GM23338 (cell line): ENCODE results near the gene ZNF592. TPM values are rescaled to one million over a fixed set of nuclear protein-coding genes. Genes with fewer than 3 reads are reported as not detected.

Experiments
- ATAC-seq: fragments of 200-7000 bp; cut with Tn5 transposase; 3 replicates; pipeline ENCODE4 v1.9.1; 2020
- DNase-seq: peaks from one replicate; pipeline ENCODE4 v3.0.0-alpha.2; 2015; ENCODE audit warnings: low spot score
- H2AFZ ChIP-seq: fragments of 200-600 bp; sonication (generic); 2 replicates; pipeline ENCODE4 v1.8.0; 2016; ENCODE audit warnings: antibody characterized with exemption, mild to moderate bottlenecking, moderate library complexity
- H3F3A ChIP-seq: fragments of 200-600 bp; sonication (generic); replicated peaks from 2 replicates; pipeline ENCODE4 v1.8.0; 2017; ENCODE audit warnings: antibody characterized with exemption, mixed run types, low read depth
- H3K27ac ChIP-seq: fragments of 200-600 bp; sonication (generic); 2 replicates; pipeline ENCODE4 v1.6.1; 2016; ENCODE audit warnings: low read depth
- H3K27me3 ChIP-seq: fragments of 200-600 bp; sonication (generic); 2 replicates; pipeline ENCODE4 v1.8.0; 2016; ENCODE audit warnings: mild to moderate bottlenecking, mixed run types, moderate library complexity; ENCODE audit not compliant: insufficient read depth
- H3K36me3 ChIP-seq: fragments of 200-600 bp; sonication (generic); 2 replicates; pipeline ENCODE4 v1.8.0; 2016; ENCODE audit warnings: mild to moderate bottlenecking; ENCODE audit not compliant: insufficient read depth
- H3K4me1 ChIP-seq: fragments of 200-600 bp; sonication (generic); 2 replicates; pipeline ENCODE4 v1.8.0; 2016; ENCODE audit warnings: mild to moderate bottlenecking, moderate library complexity; ENCODE audit not compliant: insufficient read depth
- H3K4me2 ChIP-seq: fragments of 200-600 bp; sonication (generic); 2 replicates; pipeline ENCODE4 v1.7.1; 2017; ENCODE audit warnings: mixed run types
- H3K4me3 ChIP-seq: fragments of 200-600 bp; sonication (generic); 2 replicates; pipeline ENCODE4 v1.6.1; 2016; ENCODE audit warnings: mixed run types
- H3K79me2 ChIP-seq: fragments of 200-600 bp; sonication (generic); replicated peaks from 2 replicates; pipeline ENCODE4 v1.8.0; 2017; ENCODE audit warnings: mild to moderate bottlenecking; ENCODE audit not compliant: insufficient read depth
- H3K9me2 ChIP-seq: fragments of 200-600 bp; sonication (generic); 2 replicates; pipeline ENCODE4 v1.8.0; 2017; ENCODE audit not compliant: insufficient read depth
- H4K20me1 ChIP-seq: fragments of 200-600 bp; sonication (generic); replicated peaks from 2 replicates; pipeline ENCODE4 v1.8.0; 2017; ENCODE audit warnings: mild to moderate bottlenecking; ENCODE audit not compliant: insufficient read depth
- H3K27ac Mint-ChIP-seq: 2 replicates; pipeline ENCODE4 v1.8.0; 2020; ENCODE audit warnings: inconsistent platforms, mild to moderate bottlenecking, moderate library complexity, mixed read lengths
- H3K27me3 Mint-ChIP-seq: 3 replicates; pipeline ENCODE4 v1.8.0; 2022; ENCODE audit warnings: low read depth, mild to moderate bottlenecking, moderate library complexity, mixed read lengths, inconsistent platforms; ENCODE audit not compliant: insufficient read depth, poor library complexity
- H3K36me3 Mint-ChIP-seq: 3 replicates; pipeline ENCODE4 v1.8.0; 2021; ENCODE audit warnings: low read depth, mild to moderate bottlenecking, inconsistent platforms, moderate library complexity, mixed read lengths
- H3K4me1 Mint-ChIP-seq: 3 replicates; pipeline ENCODE4 v1.8.0; 2020; ENCODE audit warnings: mild to moderate bottlenecking, inconsistent platforms, mixed read lengths
- H3K4me3 Mint-ChIP-seq: 3 replicates; pipeline ENCODE4 v1.8.0; 2021; ENCODE audit warnings: moderate library complexity, mild to moderate bottlenecking, inconsistent platforms, mixed read lengths
- H3K9me3 Mint-ChIP-seq: 3 replicates; pipeline ENCODE4 v1.8.0; 2020; ENCODE audit warnings: moderate library complexity, mild to moderate bottlenecking, inconsistent platforms, mixed read lengths
- CREB1 ChIP-seq: fragments of 250-450 bp; sonication (Bioruptor Pico); IDR thresholded peaks from 2 replicates; pipeline ENCODE4 v1.5.0; 2020; ENCODE audit warnings: low read depth, mild to moderate bottlenecking, moderate library complexity
- ETS1 ChIP-seq: IDR thresholded peaks from 2 replicates; pipeline ENCODE4 v1.6.1; 2016; ENCODE audit warnings: antibody characterized with exemption
- STAT1 ChIP-seq: IDR thresholded peaks from one replicate; pipeline ENCODE4 v1.6.1; 2016; ENCODE audit warnings: antibody characterized with exemption; ENCODE audit not compliant: unreplicated experiment
- ZNF114 ChIP-seq: fragments of 250-450 bp; sonication (Bioruptor Pico); IDR thresholded peaks from 2 replicates; pipeline ENCODE4 v1.5.0; 2020; ENCODE audit warnings: mild to moderate bottlenecking, moderate library complexity
- polyA plus RNA-seq: library from polyadenylated mRNA; unstranded; fragments of >200 nt; fragmentation: Nextera tagmentation; extraction: Ambion mirVana; gene quantifications from 2 replicates; pipeline ENCODE4 v1.2.1, GENCODE V29; 2016
- small RNA-seq: library from RNA; depleted of rRNA; stranded (forward); fragments of <200 nt; gene quantifications from one replicate; pipeline ENCODE3, GENCODE V24; 2014; ENCODE audit warnings: low replicate concordance
- total RNA-seq: library from RNA; depleted of rRNA; stranded (reverse); fragments of >200 nt; shearing (Covaris generic); gene quantifications from 2 replicates; pipeline ENCODE4 v1.2.3, GENCODE V29; 2014; rRNA removed

Gene ZNF592
- total and polyA plus RNA-seq, 2 experiments from 2014 or later: 4.4 to 21.4 TPM

DNA sequence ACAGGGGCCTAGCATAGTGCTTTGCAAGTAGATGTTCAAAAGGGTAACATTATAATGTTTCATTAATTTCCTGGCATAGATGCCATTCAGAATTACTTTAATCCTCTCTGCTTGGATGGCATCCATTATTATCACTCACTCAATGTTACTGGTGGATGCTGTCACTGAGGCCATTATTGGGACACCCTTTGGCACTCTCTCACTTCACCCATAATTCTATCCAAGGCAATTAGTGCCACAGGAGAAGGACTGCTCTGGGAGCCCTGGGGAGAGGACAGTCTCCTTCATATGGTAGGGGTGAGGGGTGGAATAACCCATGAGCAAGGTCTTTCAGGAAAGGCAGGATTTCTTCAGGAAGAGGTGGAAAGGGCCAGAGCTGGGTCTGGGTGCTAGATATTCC lies 107.4 kb downstream of the ZNF592 start:
- TF ChIP-seq ZNF114 (no peak), CREB1 (CRISPR knock-in tag) (no peak), ETS1 (no peak), STAT1 (no peak)
- H3K9me3 Mint-ChIP-seq: no peaks in the 10 kb centered on the region; the same call in 2 of the 3 replicates
- peaks cover 1% of the 10 kb centered on the region for H3K27me3 Mint-ChIP-seq
- no peak overlapping the region for H2AFZ ChIP-seq
- no peaks in the 10 kb centered on the region for H3F3A ChIP-seq
- no peaks in the 10 kb centered on the region for H4K20me1 ChIP-seq
- H3K4me3 ChIP-seq: no peak overlapping the region
- no peaks in the 10 kb centered on the region; the same call in 2 of the 3 replicates for H3K4me1 Mint-ChIP-seq
- H3K36me3 ChIP-seq: no peaks in the 10 kb centered on the region
- no peak overlapping the region for H3K27ac Mint-ChIP-seq
- no peak for ATAC-seq
- H3K4me1 ChIP-seq: no peaks in the 10 kb centered on the region
- H3K4me2 ChIP-seq: no peak overlapping the region
- no peak overlapping the region for H3K4me3 Mint-ChIP-seq
- no peak overlapping the region for H3K27ac ChIP-seq
- no peaks in the 10 kb centered on the region for H3K27me3 ChIP-seq
- DNase-seq: no peak
- no peaks in the 10 kb centered on the region for H3K9me2 ChIP-seq
- H3K36me3 Mint-ChIP-seq: peaks cover 5% of the 10 kb centered on the region; the same call in 2 of the 3 replicates
- no peaks in the 10 kb centered on the region for H3K79me2 ChIP-seq

Small RNAs within 50 kb of the gene (small RNA-seq; reads per million reads assigned to genes)
- not detected for gene RF00402

Other genes starting within 250 kb of the ZNF592 start
- 63.9 and 93.0 TPM in 2 replicates for gene ZSCAN2, start 147.6 kb upstream of the ZNF592 start, total RNA-seq
- 42.7 and 45.8 TPM in 2 replicates for gene ZSCAN2, start 147.6 kb upstream of the ZNF592 start, polyA plus RNA-seq
- gene WDR73, start 94.3 kb upstream of the ZNF592 start, total RNA-seq: 25.2 and 29.3 TPM in 2 replicates
- gene WDR73, start 94.3 kb upstream of the ZNF592 start, polyA plus RNA-seq: 14.8 TPM in 2 replicates
- gene NMB, start 90.4 kb upstream of the ZNF592 start, total RNA-seq: 19.8 and 22.0 TPM in 2 replicates
- 17.0 and 18.1 TPM in 2 replicates for gene NMB, start 90.4 kb upstream of the ZNF592 start, polyA plus RNA-seq
- 191 and 208 TPM in 2 replicates for gene SEC11A, start 32.5 kb upstream of the ZNF592 start, total RNA-seq
- 238 and 257 TPM in 2 replicates for gene SEC11A, start 32.5 kb upstream of the ZNF592 start, polyA plus RNA-seq
- gene ALPK3, start 68.8 kb downstream of the ZNF592 start, total RNA-seq: 29.7 and 45.7 TPM in 2 replicates
- 3.7 and 4.3 TPM in 2 replicates for gene ALPK3, start 68.8 kb downstream of the ZNF592 start, polyA plus RNA-seq
- not detected in 2 replicates for gene SLC28A1, start 136.1 kb downstream of the ZNF592 start, total RNA-seq
- not detected in 2 replicates for gene SLC28A1, start 136.1 kb downstream of the ZNF592 start, polyA plus RNA-seq
- 7.5 and 12.0 TPM in 2 replicates for gene PDE8A, start 233.3 kb downstream of the ZNF592 start, total RNA-seq
- gene PDE8A, start 233.3 kb downstream of the ZNF592 start, polyA plus RNA-seq: 5.0 and 5.6 TPM in 2 replicates